ENCODE results near the gene PDCD1. TPM values are rescaled to one million over a fixed set of nuclear protein-coding genes. Genes with fewer than 3 reads are reported as not detected.
"Not testable (repeated sequence)": the region's sequence is repeated elsewhere in the genome, so short reads cannot be mapped to it uniquely, and the experiment has no call there.

PDCD1 gene
- total and polyA plus RNA-seq, 2 donors (not counting 1 experiment from before 2014, with no cell fraction given): not detected

- H3K36me3 ChIP-seq (ENCODE audit: control insufficient read depth, insufficient read depth, low read length): no peaks in the 10 kb centered on the region
- peaks cover 2% of the 10 kb centered on the region for H3K4me1 ChIP-seq (ENCODE audit: control insufficient read depth, extremely low read depth, insufficient read depth, low read length)
- H3K4me2 ChIP-seq (ENCODE audit: extremely low read depth, insufficient read depth, low read length): no peak overlapping the region
- no peak overlapping the region for H3K4me3 ChIP-seq (replicated peaks in 1 of 4; ENCODE audit: control extremely low read depth in 1 of 4, insufficient read depth in 1 of 4, low read depth in 3 of 4, low read length in 4 of 4)
- no peaks in the 10 kb centered on the region for H3K79me2 ChIP-seq (ENCODE audit: control insufficient read depth, insufficient read depth, low read length)
- H2AFZ ChIP-seq (ENCODE audit: low read length): no peak overlapping the region
- TF ChIP-seq EZH2 (IDR thresholded peaks at IDR 0.05; ENCODE audit: low read length, missing control alignments) (no peak), CTCF (conservative IDR thresholded peaks at IDR 0.05 in 1 of 2, IDR thresholded peaks at IDR 0.05 in 1 of 2; ENCODE audit: low read depth in 1 of 2, low read length in 2 of 2) (no peak)
- H3K27me3 ChIP-seq (ENCODE audit: control insufficient read depth, insufficient read depth, low read length): no peaks in the 10 kb centered on the region
- no peak overlapping the region for H3K27ac ChIP-seq (ENCODE audit: insufficient read depth, low read length)
- H3K9me3 ChIP-seq (ENCODE audit: control insufficient read depth, insufficient read depth, low read depth, low read length): no peaks in the 10 kb centered on the region
- DNase-seq (ENCODE audit: low read depth in 2 of 2): no peak
- no peaks in the 10 kb centered on the region for H4K20me1 ChIP-seq (ENCODE audit: control insufficient read depth, extremely low read depth, insufficient read depth, low read length)
- H3K9ac ChIP-seq (ENCODE audit: insufficient read depth, low read length): no peak overlapping the region
Measured at GRCh38 chr2:241809383-241810306, 49.0 kb downstream of the PDCD1 start.

GRCh38 chr2:241808721-241809382, 49.8 kb downstream of the PDCD1 start, which contains the start of gene NEU4:
Gene NEU4 (plus strand): TSS chr2:241809193. CDS start chr2:241814485, 5,292 bp downstream.
- no peak for DNase-seq (ENCODE audit: low read depth in 2 of 2)
- Histone ChIP-seq H3K27me3 (ENCODE audit: control insufficient read depth, insufficient read depth, low read length) (no peaks in the 10 kb centered on the region), H3K79me2 (ENCODE audit: control insufficient read depth, insufficient read depth, low read length) (no peaks in the 10 kb centered on the region), H3K4me1 (ENCODE audit: control insufficient read depth, extremely low read depth, insufficient read depth, low read length) (peaks cover 5% of the 10 kb centered on the region), H3K4me2 (ENCODE audit: extremely low read depth, insufficient read depth, low read length) (no peak within 1 kb of the TSS), H3K4me3 (replicated peaks in 1 of 4; ENCODE audit: control extremely low read depth in 1 of 4, insufficient read depth in 1 of 4, low read depth in 3 of 4, low read length in 4 of 4) (no peak within 1 kb of the TSS), H2AFZ (ENCODE audit: low read length) (no peak within 1 kb of the TSS), H3K27ac (ENCODE audit: insufficient read depth, low read length) (no peak within 1 kb of the TSS), H3K9ac (ENCODE audit: insufficient read depth, low read length) (no peak within 1 kb of the TSS), H4K20me1 (ENCODE audit: control insufficient read depth, extremely low read depth, insufficient read depth, low read length) (no peaks in the 10 kb centered on the region), H3K36me3 (ENCODE audit: control insufficient read depth, insufficient read depth, low read length) (no peaks in the 10 kb centered on the region), H3K9me3 (ENCODE audit: control insufficient read depth, insufficient read depth, low read depth, low read length) (no peaks in the 10 kb centered on the region)
- no peak for TF ChIP-seq EZH2 (IDR thresholded peaks at IDR 0.05; ENCODE audit: low read length, missing control alignments)
- TF ChIP-seq CTCF (conservative IDR thresholded peaks at IDR 0.05 in 1 of 2, IDR thresholded peaks at IDR 0.05 in 1 of 2; ENCODE audit: low read depth in 1 of 2, low read length in 2 of 2): no peak

- Histone ChIP-seq H3K4me2 (ENCODE audit: extremely low read depth, insufficient read depth, low read length) (no peak overlapping the region), H3K9me3 (ENCODE audit: control insufficient read depth, insufficient read depth, low read depth, low read length) (no peaks in the 10 kb centered on the region), H2AFZ (ENCODE audit: low read length) (no peak overlapping the region), H3K36me3 (ENCODE audit: control insufficient read depth, insufficient read depth, low read length) (no peaks in the 10 kb centered on the region), H3K4me1 (ENCODE audit: control insufficient read depth, extremely low read depth, insufficient read depth, low read length) (peaks cover 5% of the 10 kb centered on the region), H3K79me2 (ENCODE audit: control insufficient read depth, insufficient read depth, low read length) (no peaks in the 10 kb centered on the region), H3K27ac (ENCODE audit: insufficient read depth, low read length) (no peak overlapping the region), H4K20me1 (ENCODE audit: control insufficient read depth, extremely low read depth, insufficient read depth, low read length) (no peaks in the 10 kb centered on the region), H3K27me3 (ENCODE audit: control insufficient read depth, insufficient read depth, low read length) (no peaks in the 10 kb centered on the region), H3K4me3 (replicated peaks in 1 of 4; ENCODE audit: control extremely low read depth in 1 of 4, insufficient read depth in 1 of 4, low read depth in 3 of 4, low read length in 4 of 4) (no peak overlapping the region), H3K9ac (ENCODE audit: insufficient read depth, low read length) (no peak overlapping the region)
- TF ChIP-seq EZH2 (IDR thresholded peaks at IDR 0.05; ENCODE audit: low read length, missing control alignments) (no peak), CTCF (conservative IDR thresholded peaks at IDR 0.05 in 1 of 2, IDR thresholded peaks at IDR 0.05 in 1 of 2; ENCODE audit: low read depth in 1 of 2, low read length in 2 of 2) (no peak)
- DNase-seq (ENCODE audit: low read depth in 2 of 2): no peak
Measured at GRCh38 chr2:241808051-241808720, 50.5 kb downstream of the PDCD1 start.

GRCh38 chr2:241806217-241806616, 52.5 kb downstream of the PDCD1 start:
- H3K4me3 ChIP-seq (replicated peaks in 1 of 4; ENCODE audit: control extremely low read depth in 1 of 4, insufficient read depth in 1 of 4, low read depth in 3 of 4, low read length in 4 of 4); H3K4me1 ChIP-seq (ENCODE audit: control insufficient read depth, extremely low read depth, insufficient read depth, low read length); H3K9me3 ChIP-seq (ENCODE audit: control insufficient read depth, insufficient read depth, low read depth, low read length); H3K27me3 ChIP-seq (ENCODE audit: control insufficient read depth, insufficient read depth, low read length); H3K79me2 ChIP-seq (ENCODE audit: control insufficient read depth, insufficient read depth, low read length); H3K27ac ChIP-seq (ENCODE audit: insufficient read depth, low read length); H4K20me1 ChIP-seq (ENCODE audit: control insufficient read depth, extremely low read depth, insufficient read depth, low read length); H3K4me2 ChIP-seq (ENCODE audit: extremely low read depth, insufficient read depth, low read length); H2AFZ ChIP-seq (ENCODE audit: low read length); H3K36me3 ChIP-seq (ENCODE audit: control insufficient read depth, insufficient read depth, low read length); DNase-seq (ENCODE audit: low read depth in 2 of 2); H3K9ac ChIP-seq (ENCODE audit: insufficient read depth, low read length): not testable (repeated sequence)
